Measurements from ENCODE around the gene ELFN2.

DNA sequence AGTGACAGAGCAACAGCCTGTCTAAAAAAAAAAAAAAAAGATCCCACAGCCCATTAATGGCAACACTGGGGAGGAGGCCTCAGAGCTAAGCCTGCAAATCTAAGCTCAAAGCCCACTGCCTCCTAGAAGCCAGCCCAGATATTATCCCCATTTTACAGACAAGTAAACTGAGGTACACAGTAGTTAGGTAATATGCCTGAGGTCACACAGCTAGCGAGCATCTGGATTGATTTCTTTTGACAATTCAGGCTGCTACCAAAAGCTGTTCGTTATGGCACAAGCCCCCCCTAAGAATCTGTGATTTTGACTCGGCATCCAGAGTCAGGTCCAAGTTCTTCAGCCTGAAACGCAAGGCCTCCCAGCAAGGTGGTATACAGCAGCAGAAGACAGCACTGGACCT is 13.7 kb downstream of the ELFN2 start:
- TF ChIP-seq EZH2 (IDR thresholded peaks at IDR 0.05; ENCODE audit: insufficient read depth, poor library complexity, severe bottlenecking): no peak
- no peak for TF ChIP-seq EZH2phosphoT487 (IDR thresholded peaks at IDR 0.05; ENCODE audit: insufficient read depth, low read depth)

All from GM23248 (cell line).